ENCODE data around the gene POC1B. TPM values are rescaled to one million over a fixed set of nuclear protein-coding genes. Genes with fewer than 3 reads are reported as not detected.

The POC1B gene
- total and polyA plus RNA-seq, 4 donors, result 5.0 to 28.2 (median 7.6) TPM

- no peak overlapping the region for H3K27ac ChIP-seq (ENCODE audit: low read depth in 1 of 2, low read length in 2 of 2)
- no peaks in the 10 kb centered on the region for H3K9me3 ChIP-seq (ENCODE audit: control insufficient read depth in 4 of 4, low read length in 3 of 4)
- no peak overlapping the region for H3K9ac ChIP-seq (ENCODE audit: low read depth in 1 of 2, low read length in 2 of 2)
- H3K27me3 ChIP-seq (ENCODE audit: control insufficient read depth in 4 of 4, insufficient read depth in 4 of 4, low read length in 3 of 4), result no peaks in the 10 kb centered on the region
- H3K4me1 ChIP-seq (ENCODE audit: control insufficient read depth in 4 of 4, insufficient read depth in 4 of 4, low read length in 3 of 4), result peaks cover 0 to 3% (median 2%) of the 10 kb centered on the region in 4 donors
- H3K36me3 ChIP-seq (ENCODE audit: control insufficient read depth in 4 of 4, insufficient read depth in 3 of 4, low read depth in 1 of 4, low read length in 3 of 4), result peaks cover 0 to 1% (median 0%) of the 10 kb centered on the region in 4 donors
- no peak for TF ChIP-seq NR2F2 (IDR thresholded peaks at IDR 0.05)
- TF ChIP-seq HNF4A (conservative IDR thresholded peaks at IDR 0.05), result no peak
- TF ChIP-seq MAX (IDR thresholded peaks at IDR 0.05), result no peak
- TF ChIP-seq GABPA (IDR thresholded peaks at IDR 0.05 in 1 of 2, conservative IDR thresholded peaks at IDR 0.05 in 1 of 2), result no peak
- no peak for TF ChIP-seq TAF1 (conservative IDR thresholded peaks at IDR 0.05)
- TF ChIP-seq RAD21 (IDR thresholded peaks at IDR 0.05), result no peak
- TF ChIP-seq HNF4G (IDR thresholded peaks at IDR 0.05), result no peak
- TF ChIP-seq ATF3 (IDR thresholded peaks at IDR 0.05), result no peak
- TF ChIP-seq YY1 (IDR thresholded peaks at IDR 0.05), result no peak
- no peak for TF ChIP-seq ZBTB33 (IDR thresholded peaks at IDR 0.05)
- TF ChIP-seq CTCF (IDR thresholded peaks at IDR 0.05; ENCODE audit: low read depth, low read length, missing input control), result no peak
- TF ChIP-seq FOXA2 (IDR thresholded peaks at IDR 0.05), result no peak
- no peak for TF ChIP-seq REST (IDR thresholded peaks at IDR 0.05)
- TF ChIP-seq JUND (IDR thresholded peaks at IDR 0.05), result no peak
- no peak for TF ChIP-seq SP1 (IDR thresholded peaks at IDR 0.05)
- H3K4me3 ChIP-seq (ENCODE audit: low read depth in 1 of 3, low read length in 3 of 3), result no peak overlapping the region
- DNase-seq (ENCODE audit: low spot score), result no peak
- 48% methylated on average over 1 of the region's 1 CpG for WGBS
Measured at GRCh38 chr12:89468017-89468416, 57.8 kb downstream of the POC1B start.

GRCh38 chr12:89464974-89465592 is 60.8 kb downstream of the POC1B start:
- Histone ChIP-seq H3K36me3 (ENCODE audit: control insufficient read depth in 4 of 4, insufficient read depth in 3 of 4, low read depth in 1 of 4, low read length in 3 of 4) (peaks cover 0 to 1% (median 0%) of the 10 kb centered on the region in 4 donors), H3K27ac (ENCODE audit: low read depth in 1 of 2, low read length in 2 of 2) (no peak overlapping the region), H3K4me1 (ENCODE audit: control insufficient read depth in 4 of 4, insufficient read depth in 4 of 4, low read length in 3 of 4) (peaks cover 3 to 12% (median 5%) of the 10 kb centered on the region in 4 donors), H3K9me3 (ENCODE audit: control insufficient read depth in 4 of 4, low read length in 3 of 4) (no peaks in the 10 kb centered on the region), H3K27me3 (ENCODE audit: control insufficient read depth in 4 of 4, insufficient read depth in 4 of 4, low read length in 3 of 4) (no peaks in the 10 kb centered on the region), H3K9ac (ENCODE audit: low read depth in 1 of 2, low read length in 2 of 2) (no peak overlapping the region), H3K4me3 (ENCODE audit: low read depth in 1 of 3, low read length in 3 of 3) (no peak overlapping the region)
- 82% methylated on average over 4 of the region's 4 CpGs for WGBS
- DNase-seq (ENCODE audit: low spot score), result no peak
- TF ChIP-seq RAD21 (IDR thresholded peaks at IDR 0.05) (no peak), HNF4G (IDR thresholded peaks at IDR 0.05) (no peak), CTCF (IDR thresholded peaks at IDR 0.05; ENCODE audit: low read depth, low read length, missing input control) (no peak), NR2F2 (IDR thresholded peaks at IDR 0.05) (no peak), SP1 (IDR thresholded peaks at IDR 0.05) (no peak), ATF3 (IDR thresholded peaks at IDR 0.05) (no peak), MAX (IDR thresholded peaks at IDR 0.05) (no peak), RXRA (IDR thresholded peaks at IDR 0.05) (no peak), TAF1 (conservative IDR thresholded peaks at IDR 0.05) (no peak), HNF4A (conservative IDR thresholded peaks at IDR 0.05) (no peak), EGR1 (IDR thresholded peaks at IDR 0.05; ENCODE audit: low read depth in 2 of 2) (no peak)
